IMR-90 (cell line): ENCODE measurements around the gene TTC21B. TPM values are rescaled to one million over a fixed set of nuclear protein-coding genes. Genes with fewer than 3 reads are reported as not detected.

Experiments used
- ATAC-seq: fragments of 200-7000 bp; cut with Tn5 transposase; 2 replicates; pipeline ENCODE4 v1.9.1; 2020; ENCODE audit warnings: low read depth, mild to moderate bottlenecking, moderate library complexity
- BruUV-seq: library from RNA; stranded (reverse); fragments of 400-500 nt; replicated peaks from 2 replicates; lab custom pipeline; 2021; lab: Mats Ljungman, UMichigan
- CTCF ChIA-PET: fragments of 300-600 bp; formaldehyde crosslinking; extraction: SDS; loops from one replicate; lab custom pipeline; 2021; ENCODE audit warnings: antibody characterized with exemption; lab: Yijun Ruan, JAX
- POLR2A ChIA-PET: fragments of 300-600 bp; sonication (Branson Sonifier 250); formaldehyde crosslinking; loops from one replicate; lab custom pipeline; 2022; ENCODE audit warnings: antibody characterized with exemption; ENCODE audit not compliant: unreplicated experiment; lab: Charles Lee
- DNase-seq: peaks from one replicate; pipeline ENCODE4 v3.0.0; 2013
- H2AFZ ChIP-seq: replicated peaks from 2 replicates; pipeline ENCODE3; 2013; ENCODE audit warnings: low read length, mild to moderate bottlenecking; ENCODE audit not compliant: poor library complexity
- H2AK5ac ChIP-seq: 2 replicates; pipeline ENCODE4 v1.6.1; 2013; ENCODE audit warnings: low read depth, low read length, inconsistent platforms
- H2AK9ac ChIP-seq: replicated peaks from 2 replicates; pipeline ENCODE3; 2013; ENCODE audit warnings: mild to moderate bottlenecking, low read depth, low read length, moderate library complexity; ENCODE audit not compliant: poor library complexity
- H2BK120ac ChIP-seq: 2 replicates; pipeline ENCODE4 v1.6.1; 2013; ENCODE audit warnings: low read depth, low read length, inconsistent platforms
- H2BK15ac ChIP-seq: 3 replicates; pipeline ENCODE4 v1.6.1; 2013; ENCODE audit warnings: low read depth, low read length, inconsistent platforms
- H2BK20ac ChIP-seq: 2 replicates; pipeline ENCODE4 v1.6.1; 2013; ENCODE audit warnings: low read depth, mild to moderate bottlenecking, inconsistent platforms, low read length, moderate library complexity
- H2BK5ac ChIP-seq: 2 replicates; pipeline ENCODE4 v1.6.1; 2013; ENCODE audit warnings: mild to moderate bottlenecking, low read depth, low read length, inconsistent platforms; ENCODE audit not compliant: poor library complexity, severe bottlenecking
- H3K14ac ChIP-seq: replicated peaks from 2 replicates; pipeline ENCODE4 v1.6.1; 2013; ENCODE audit warnings: low read depth, low read length, inconsistent platforms
- H3K18ac ChIP-seq: 2 replicates; pipeline ENCODE4 v1.6.1; 2013; ENCODE audit warnings: low read depth, low read length, control low read depth
- H3K23ac ChIP-seq: 2 replicates; pipeline ENCODE4 v1.6.1; 2013; ENCODE audit warnings: low read depth, low read length, inconsistent platforms
- H3K27ac ChIP-seq: 2 replicates; pipeline ENCODE4 v1.5.1; 2013; ENCODE audit warnings: mild to moderate bottlenecking, control low read depth, low read length; ENCODE audit not compliant: insufficient read depth
- H3K27me3 ChIP-seq: 2 replicates; pipeline ENCODE4 v1.6.1; 2013; ENCODE audit warnings: low read length; ENCODE audit not compliant: control insufficient read depth, insufficient read depth
- H3K36me3 ChIP-seq: 2 replicates; pipeline ENCODE4 v1.6.1; 2013; ENCODE audit warnings: low read length, mixed read lengths; ENCODE audit not compliant: control insufficient read depth, insufficient read depth
- H3K4ac ChIP-seq: 2 replicates; pipeline ENCODE4 v1.6.1; 2013; ENCODE audit warnings: low read depth, low read length, inconsistent platforms
- H3K4me1 ChIP-seq: 2 replicates; pipeline ENCODE4 v1.6.1; 2013; ENCODE audit warnings: low read length, mixed read lengths; ENCODE audit not compliant: control insufficient read depth, insufficient read depth
- H3K4me2 ChIP-seq: 2 replicates; pipeline ENCODE4 v1.6.1; 2013; ENCODE audit warnings: low read depth, mild to moderate bottlenecking, control low read depth, low read length, moderate library complexity
- H3K4me3 ChIP-seq: 2 replicates; pipeline ENCODE4 v1.5.1; 2013; ENCODE audit warnings: low read depth, mild to moderate bottlenecking, control low read depth, low read length, moderate library complexity; ENCODE audit not compliant: insufficient read depth
- H3K56ac ChIP-seq: 2 replicates; pipeline ENCODE4 v1.6.1; 2013; ENCODE audit warnings: low read length, inconsistent platforms; ENCODE audit not compliant: insufficient read depth; ENCODE audit errors: extremely low read depth
- H3K79me1 ChIP-seq, 2 experiments: 2 replicates each; pipeline ENCODE4 v1.6.1; 2013; ENCODE audit warnings: low read length in 2 of 2, inconsistent platforms in 1 of 2, low read depth in 1 of 2
- H3K9ac ChIP-seq: 2 replicates; pipeline ENCODE4 v1.6.1; 2013; ENCODE audit warnings: low read depth, low read length, control low read depth
- H3K9me1 ChIP-seq: 2 replicates; pipeline ENCODE4 v1.6.1; 2013; ENCODE audit warnings: low read length, inconsistent platforms; ENCODE audit not compliant: insufficient read depth
- H3K9me3 ChIP-seq: 2 replicates; pipeline ENCODE4 v1.6.1; 2013; ENCODE audit warnings: low read length; ENCODE audit not compliant: control insufficient read depth, insufficient read depth
- H4K20me1 ChIP-seq: 2 replicates; pipeline ENCODE4 v1.6.1; 2013; ENCODE audit warnings: low read length, inconsistent platforms; ENCODE audit not compliant: insufficient read depth
- H4K5ac ChIP-seq: 2 replicates; pipeline ENCODE4 v1.6.1; 2013; ENCODE audit warnings: mild to moderate bottlenecking, low read depth, low read length, control low read depth
- H4K8ac ChIP-seq, 2 experiments: 2 replicates each; pipeline ENCODE4 v1.6.1; 2013; ENCODE audit warnings: low read depth in 2 of 2, low read length in 2 of 2, control low read depth in 1 of 2, inconsistent platforms in 1 of 2
- H4K91ac ChIP-seq: 2 replicates; pipeline ENCODE4 v1.6.1; 2013; ENCODE audit warnings: low read depth, low read length, inconsistent platforms; ENCODE audit not compliant: insufficient read depth
- CEBPB ChIP-seq: IDR thresholded peaks from 2 replicates; pipeline ENCODE4 v1.6.1; 2012; ENCODE audit warnings: low read depth, low read length, improper control_type of control experiment
- FOS ChIP-seq: fragments of 150-350 bp; IDR thresholded peaks from 2 replicates; pipeline ENCODE4 v1.6.1; 2016; ENCODE audit warnings: low read depth, low read length
- MAFK ChIP-seq: IDR thresholded peaks from 2 replicates; pipeline ENCODE4 v1.6.1; 2012; ENCODE audit warnings: low read depth, low read length, improper control_type of control experiment
- MAZ ChIP-seq: IDR thresholded peaks from 2 replicates; pipeline ENCODE4 v1.6.1; 2012; ENCODE audit warnings: low read depth, mild to moderate bottlenecking, low read length, improper control_type of control experiment, moderate library complexity, borderline replicate concordance
- POLR2A ChIP-seq: IDR thresholded peaks from 2 replicates; pipeline ENCODE4 v1.6.1; 2012; ENCODE audit warnings: mild to moderate bottlenecking, low read depth, low read length
- RAD21 ChIP-seq: IDR thresholded peaks from 2 replicates; pipeline ENCODE4 v1.6.1; 2012; ENCODE audit warnings: low read length, improper control_type of control experiment
- WGBS, 2 experiments: methylation state at CpG; one replicate each; pipeline versions ENCODE4 v1.1.5 to v1.1.7; 2013; ENCODE audit warnings: missing lambda C conversion rate in 2 of 2; ENCODE audit not compliant: insufficient read length in 1 of 2; ENCODE audit errors: extremely low coverage in 2 of 2; 5-methylcytosine and 5-hydroxymethylcytosine counted together
- dilution Hi-C: fragments of 300-500 bp; cut with HindIII; formaldehyde crosslinking; loops from one replicate; pipeline ENCODE4 v1.14.3; 2018; ENCODE audit warnings: low sequenced_read_pairs; ENCODE audit not compliant: unreplicated experiment
- in situ Hi-C: fragments of 300-500 bp; cut with MboI; formaldehyde crosslinking; loops from 3 replicates; pipeline ENCODE4 v1.14.3; 2019; ENCODE audit warnings: low sequenced_read_pairs, inconsistent platforms, mixed read lengths
- intact Hi-C: fragments of 100-400 bp; cut with micrococcal nuclease; formaldehyde crosslinking; loops from 2 replicates; pipeline ENCODE4 v1.10.0; 2022
- polyA plus RNA-seq, 3 experiments: library from polyadenylated mRNA; depleted of rRNA; stranded (reverse); fragments of >200 nt; gene quantifications; 2 replicates each; pipeline ENCODE4 v1.2.3, GENCODE V29; 2012; ENCODE audit warnings: low replicate concordance in 1 of 3
- total RNA-seq: library from RNA; depleted of rRNA; stranded (reverse); fragments of >200 nt; gene quantifications from 2 replicates; pipeline ENCODE4 v1.2.3, GENCODE V29; 2012
- TF ChIP-seq, protein P1 (sequence below): conservative IDR thresholded peaks from 2 replicates; pipeline ENCODE4 v1.5.1; 2012; ENCODE audit warnings: mild to moderate bottlenecking, low read depth, low read length, improper control_type of control experiment
- TF ChIP-seq, protein P2 (sequence below): fragments of 150-350 bp; IDR thresholded peaks from 2 replicates; pipeline ENCODE4 v1.6.1; 2016; ENCODE audit warnings: low read depth, mild to moderate bottlenecking, low read length, moderate library complexity, borderline replicate concordance

Gene TTC21B
- total and polyA plus RNA-seq, 2 of the 4 experiments (the other 2 are of a cell fraction) = 8.0 to 17.2 TPM

DNA sequence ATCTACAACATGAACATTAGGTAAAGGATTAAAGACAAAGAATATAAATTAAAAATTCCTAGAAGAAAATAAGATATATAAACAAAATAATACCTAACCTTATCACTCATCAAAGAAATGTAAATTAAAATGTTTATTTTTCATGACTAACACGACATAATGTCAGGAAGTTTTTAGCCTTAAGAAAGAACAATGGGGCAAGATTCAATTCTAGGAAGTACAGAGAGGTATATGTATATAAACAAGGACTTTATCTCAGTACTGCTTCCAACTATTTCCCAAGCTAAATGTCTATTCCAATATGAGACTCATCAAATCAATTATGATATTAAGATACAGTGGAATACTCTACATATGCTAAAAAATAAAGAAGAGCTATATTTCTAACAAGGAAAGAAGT lies 44.1 kb downstream of the TTC21B start:
- Histone ChIP-seq H4K8ac (no peak overlapping the region), H2BK120ac (no peak overlapping the region), H2BK5ac (no peak overlapping the region), H3K4me2 (no peak overlapping the region), H3K79me1 (no peaks in the 10 kb centered on the region), H3K36me3 (peaks cover 3% of the 10 kb centered on the region), H3K18ac (no peak overlapping the region), H4K91ac (no peak overlapping the region), H3K4ac (no peak overlapping the region), H2AK9ac (no peak overlapping the region), H3K9me1 (no peaks in the 10 kb centered on the region), H4K20me1 (no peaks in the 10 kb centered on the region), H3K4me3 (no peak overlapping the region), H2AK5ac (no peak overlapping the region), H3K9ac (no peak overlapping the region), H3K27me3 (no peaks in the 10 kb centered on the region), H4K5ac (no peak overlapping the region), H2BK20ac (no peak overlapping the region), H2BK15ac (no peak overlapping the region), H3K56ac (no peak overlapping the region), H2AFZ (no peak overlapping the region), H3K9me3 (no peaks in the 10 kb centered on the region), H3K27ac (no peak overlapping the region), H3K14ac (no peak overlapping the region), H3K23ac (no peak overlapping the region), H3K4me1 (no peaks in the 10 kb centered on the region)
- dilution Hi-C loops = no loop called here
- intact Hi-C loops = no loop called here
- DNase-seq (no peak), ATAC-seq (no peak)
- BruUV-seq = no TSS peak
- ChIA-PET CTCF (no interaction called here), POLR2A (no interaction called here)
- no CpG with 5 or more reads among the region's 1 CpG for WGBS, 2 experiments
- TF ChIP-seq RAD21 (no peak), MAZ (no peak), FOS (no peak), CEBPB (no peak), MAFK (no peak), POLR2A (no peak)
- TF ChIP-seq, protein P1, sequence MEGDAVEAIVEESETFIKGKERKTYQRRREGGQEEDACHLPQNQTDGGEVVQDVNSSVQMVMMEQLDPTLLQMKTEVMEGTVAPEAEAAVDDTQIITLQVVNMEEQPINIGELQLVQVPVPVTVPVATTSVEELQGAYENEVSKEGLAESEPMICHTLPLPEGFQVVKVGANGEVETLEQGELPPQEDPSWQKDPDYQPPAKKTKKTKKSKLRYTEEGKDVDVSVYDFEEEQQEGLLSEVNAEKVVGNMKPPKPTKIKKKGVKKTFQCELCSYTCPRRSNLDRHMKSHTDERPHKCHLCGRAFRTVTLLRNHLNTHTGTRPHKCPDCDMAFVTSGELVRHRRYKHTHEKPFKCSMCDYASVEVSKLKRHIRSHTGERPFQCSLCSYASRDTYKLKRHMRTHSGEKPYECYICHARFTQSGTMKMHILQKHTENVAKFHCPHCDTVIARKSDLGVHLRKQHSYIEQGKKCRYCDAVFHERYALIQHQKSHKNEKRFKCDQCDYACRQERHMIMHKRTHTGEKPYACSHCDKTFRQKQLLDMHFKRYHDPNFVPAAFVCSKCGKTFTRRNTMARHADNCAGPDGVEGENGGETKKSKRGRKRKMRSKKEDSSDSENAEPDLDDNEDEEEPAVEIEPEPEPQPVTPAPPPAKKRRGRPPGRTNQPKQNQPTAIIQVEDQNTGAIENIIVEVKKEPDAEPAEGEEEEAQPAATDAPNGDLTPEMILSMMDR = no peak
- TF ChIP-seq, protein P2, sequence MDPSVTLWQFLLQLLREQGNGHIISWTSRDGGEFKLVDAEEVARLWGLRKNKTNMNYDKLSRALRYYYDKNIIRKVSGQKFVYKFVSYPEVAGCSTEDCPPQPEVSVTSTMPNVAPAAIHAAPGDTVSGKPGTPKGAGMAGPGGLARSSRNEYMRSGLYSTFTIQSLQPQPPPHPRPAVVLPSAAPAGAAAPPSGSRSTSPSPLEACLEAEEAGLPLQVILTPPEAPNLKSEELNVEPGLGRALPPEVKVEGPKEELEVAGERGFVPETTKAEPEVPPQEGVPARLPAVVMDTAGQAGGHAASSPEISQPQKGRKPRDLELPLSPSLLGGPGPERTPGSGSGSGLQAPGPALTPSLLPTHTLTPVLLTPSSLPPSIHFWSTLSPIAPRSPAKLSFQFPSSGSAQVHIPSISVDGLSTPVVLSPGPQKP = no peak
- in situ Hi-C loops = no loop called here
